Pancreas (tissue), 10 donors: ENCODE measurements around the gene PPP1R37. TPM values are rescaled to one million over a fixed set of nuclear protein-coding genes. Genes with fewer than 3 reads are reported as not detected.

Experiments
- ATAC-seq, 4 donors: fragments of 200-7000 bp; cut with Tn5 transposase; one replicate each; pipeline versions ENCODE4 v1.8.0 to v1.9.1; 2020; ENCODE audit warnings: mild to moderate bottlenecking in 4 of 4, moderate library complexity in 4 of 4
- DNase-seq, 6 donors: peaks; one replicate each; pipeline ENCODE4 v3.0.0-alpha.2; 2020
- FAIRE-seq: peaks from 2 replicates; lab custom pipeline; 2012; peaks lifted over from hg19 to GRCh38; lab: Jason Lieb, UNC
- H3K27ac ChIP-seq, 4 donors: fragments of 200-600 bp; sonication (generic); 1 replicate in 3 of 4; 2 replicates in 1 of 4; pipeline versions ENCODE4 v1.5.0 to v1.8.0; 2020
- H3K27me3 ChIP-seq, 4 donors: fragments of 200-600 bp; one replicate each; pipeline ENCODE4 v1.8.0; 2021
- H3K36me3 ChIP-seq, 3 donors: fragments of 200-600 bp; sonication (generic) in 1 of 3; one replicate each; pipeline versions ENCODE4 v1.5.0 to v1.8.0; 2020 to 2021
- H3K4me1 ChIP-seq, 3 donors: fragments of 200-600 bp; one replicate each; pipeline ENCODE4 v1.8.0; 2021
- H3K4me3 ChIP-seq, 4 donors: fragments of 200-600 bp; sonication (generic) in 2 of 4; one replicate each; pipeline versions ENCODE4 v1.5.0 to v1.8.0; 2020 to 2021
- H3K9me3 ChIP-seq, 4 donors: fragments of 200-600 bp; one replicate each; pipeline ENCODE4 v1.8.0; 2021
- CTCF ChIP-seq, 4 donors: fragments of 200-600 bp; sonication (generic) in 3 of 4; IDR thresholded peaks; one replicate each; pipeline versions ENCODE4 v1.5.0 to v1.8.0; 2021; ENCODE audit warnings: antibody characterized with exemption in 4 of 4
- WGBS, 2 donors: extraction: QIAGEN DNeasy Blood & Tissue Kit; methylation state at CpG; one replicate each; pipeline ENCODE4 v1.1.7; 2013; 5-methylcytosine and 5-hydroxymethylcytosine counted together
- intact Hi-C, 3 donors: fragments of 100-400 bp; cut with DNase I; formaldehyde crosslinking; loops; one replicate each; pipeline versions ENCODE4 v1.11.1 to v1.14.2; 2022
- polyA plus RNA-seq, 2 donors: library from polyadenylated mRNA; stranded (reverse); fragments of 200-250 nt; gene quantifications; one replicate each; pipeline ENCODE4 v1.2.3, GENCODE V29; 2013
- total RNA-seq, 6 donors: library from RNA; stranded (reverse); fragmentation: NEBNext Ultra II Directional in 4 of 6; extraction: Animal tissue kit (Norgen Biotek cat#: 25700) in 4 of 6; gene quantifications; one replicate each; pipeline versions ENCODE4 v1.2.1 to v1.2.4, GENCODE V29; 2021 to 2023
- donor health status: healthy with polysubstance abuse.
- donor health status: DM: no; HTN: no; CAD: no; lungs with moderate emphysema.
- donor health status: DM: no; HTN: no; CAD: no.
- donor health status: control.
- donor health status: control.
- donor health status: Bipolar disorder and iron deficiency.
- donor health status: DM: yes; HTN: yes; CAD: no.
- donor health status: DM: no; HTN: no; CAD: no.
- donor health status: DM: no; HTN: no; CAD: no.
- donor health status: DM: yes; HTN: yes; CAD: no.

PPP1R37 gene
- total and polyA plus RNA-seq, 8 donors = 13.0 to 57.4 (median 15.3) TPM

DNA sequence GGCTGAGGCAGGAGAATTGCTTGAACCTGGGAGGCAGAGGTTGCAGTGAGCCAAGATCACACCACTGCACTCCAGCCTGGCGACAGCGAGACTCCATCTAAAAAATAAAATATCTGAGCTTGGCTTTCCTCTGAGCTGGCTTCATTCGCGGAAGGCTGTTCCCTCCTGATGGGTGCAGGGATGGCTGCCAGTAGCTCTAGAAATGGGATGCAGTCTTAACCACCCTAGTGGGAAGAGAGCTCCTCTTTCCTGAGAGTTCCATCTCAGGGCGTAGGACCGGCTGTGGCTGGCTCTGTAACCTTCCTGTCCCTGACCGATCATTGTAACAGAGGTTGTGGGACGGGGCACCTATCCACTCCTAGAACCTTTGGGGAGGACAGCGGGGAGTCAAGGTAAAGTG is 32.4 kb downstream of the PPP1R37 start:
- H3K4me1 ChIP-seq = no peaks in the 10 kb centered on the region
- WGBS, 2 donors = 93 to 96% methylated on average over 9 of the region's 9 CpGs
- no peak for DNase-seq
- ATAC-seq = no peak
- H3K27me3 ChIP-seq = no peaks in the 10 kb centered on the region
- no peaks in the 10 kb centered on the region for H3K9me3 ChIP-seq
- no peak overlapping the region for H3K4me3 ChIP-seq
- H3K36me3 ChIP-seq = no peaks in the 10 kb centered on the region
- H3K27ac ChIP-seq = no peak overlapping the region
- intact Hi-C loops = no loop called here
- no peak for FAIRE-seq
- TF ChIP-seq CTCF (IDR thresholded peaks at IDR 0.05) = no peak

DNA sequence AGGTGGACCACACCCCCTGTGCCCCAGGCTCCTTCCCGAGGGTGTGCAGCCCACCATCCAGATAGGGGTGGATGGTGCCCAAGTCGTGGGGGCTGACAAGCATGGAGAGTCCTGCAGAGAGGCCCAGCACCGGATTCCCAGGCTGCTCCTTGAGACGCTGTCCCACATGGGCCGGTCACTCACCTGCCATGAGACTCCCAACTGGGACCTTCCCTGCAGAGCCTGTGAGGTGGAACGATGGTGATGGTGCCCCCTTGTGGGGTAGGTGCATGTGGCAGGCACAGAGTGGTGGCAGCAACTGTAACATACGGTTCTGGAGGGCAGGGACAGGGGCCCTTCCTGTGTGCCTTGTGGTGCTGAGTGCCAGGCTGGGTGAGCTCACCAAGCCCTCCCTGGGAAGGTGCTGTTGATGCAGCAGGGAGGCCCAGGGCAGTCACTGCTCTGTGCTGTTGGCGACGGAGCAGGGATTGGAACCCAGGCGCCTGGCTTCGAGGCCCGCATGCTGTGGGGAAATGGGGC is 33.1 kb downstream of the PPP1R37 start:
- 51 to 52% methylated on average over 12 of the region's 12 CpGs for WGBS, 2 donors
- ATAC-seq (peak; percentile 72 to 94 (median 86)), FAIRE-seq (no peak), DNase-seq (peak in 5 of 6 donors; percentile 38 to 87 (median 67))
- Histone ChIP-seq H3K9me3 (no peaks in the 10 kb centered on the region), H3K4me1 (no peaks in the 10 kb centered on the region), H3K27me3 (no peaks in the 10 kb centered on the region), H3K27ac (no peak overlapping the region), H3K36me3 (no peaks in the 10 kb centered on the region), H3K4me3 (no peak overlapping the region)
- intact Hi-C loops = no loop called here
- TF ChIP-seq CTCF (IDR thresholded peaks at IDR 0.05) = peak; percentile 57 to 76 (median 66)

DNA sequence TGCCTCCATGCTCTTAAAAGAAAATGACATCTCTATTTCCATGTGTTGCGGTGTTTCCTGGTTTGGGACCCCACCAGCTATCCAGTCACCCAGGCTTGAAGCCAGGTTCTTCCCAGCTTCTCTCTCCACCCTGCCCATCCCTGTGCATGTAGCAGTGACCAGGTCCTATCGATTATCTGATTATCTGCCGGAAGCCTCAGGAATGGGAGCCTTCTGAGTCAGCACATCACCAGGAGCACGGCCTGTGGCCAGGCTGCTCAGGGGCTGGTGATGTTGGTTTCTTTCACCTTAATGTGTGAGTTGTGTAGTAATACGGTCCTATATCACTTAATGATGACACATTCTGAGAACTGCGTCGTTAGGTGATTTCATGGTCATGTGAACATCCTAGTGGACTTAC is 33.7 kb downstream of the PPP1R37 start:
- DNase-seq (no peak), FAIRE-seq (no peak), ATAC-seq (no peak)
- intact Hi-C loops = no loop called here
- no peaks in the 10 kb centered on the region for H3K27me3 ChIP-seq
- no peak for TF ChIP-seq CTCF (IDR thresholded peaks at IDR 0.05)
- no peaks in the 10 kb centered on the region for H3K36me3 ChIP-seq
- H3K4me3 ChIP-seq = no peak overlapping the region
- no peaks in the 10 kb centered on the region for H3K9me3 ChIP-seq
- H3K27ac ChIP-seq = no peak overlapping the region
- H3K4me1 ChIP-seq = no peaks in the 10 kb centered on the region
- WGBS, 2 donors = 83 to 84% methylated on average over 7 of the region's 7 CpGs

DNA sequence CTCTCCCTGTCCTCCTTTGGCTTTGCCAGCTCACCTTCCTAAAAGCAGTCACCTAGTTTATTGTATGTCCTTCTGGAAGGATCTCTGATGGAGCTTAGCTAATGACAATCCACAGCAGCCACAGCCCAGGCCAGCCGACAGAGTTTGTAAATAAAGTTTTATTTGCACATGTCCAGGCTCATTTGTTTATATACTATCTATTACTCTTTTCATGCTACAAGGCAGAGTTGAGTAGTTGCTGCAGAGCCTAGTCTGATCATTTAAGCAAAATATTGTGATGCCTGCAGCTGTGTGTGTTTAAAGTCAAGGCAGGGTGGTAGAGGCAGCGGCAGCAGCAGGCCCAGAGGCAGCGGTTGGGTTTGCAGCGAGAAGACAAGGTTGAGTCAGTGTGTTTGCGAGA is 35.2 kb downstream of the PPP1R37 start:
- no peaks in the 10 kb centered on the region for H3K27me3 ChIP-seq
- WGBS, 2 donors = 87 to 88% methylated on average over 5 of the region's 5 CpGs
- TF ChIP-seq CTCF (IDR thresholded peaks at IDR 0.05) = no peak
- intact Hi-C loops = no loop called here
- H3K27ac ChIP-seq = no peak overlapping the region
- DNase-seq (no peak), ATAC-seq (no peak), FAIRE-seq (no peak)
- H3K4me3 ChIP-seq = no peak overlapping the region
- no peaks in the 10 kb centered on the region for H3K4me1 ChIP-seq
- no peaks in the 10 kb centered on the region for H3K36me3 ChIP-seq
- H3K9me3 ChIP-seq = no peaks in the 10 kb centered on the region

DNA sequence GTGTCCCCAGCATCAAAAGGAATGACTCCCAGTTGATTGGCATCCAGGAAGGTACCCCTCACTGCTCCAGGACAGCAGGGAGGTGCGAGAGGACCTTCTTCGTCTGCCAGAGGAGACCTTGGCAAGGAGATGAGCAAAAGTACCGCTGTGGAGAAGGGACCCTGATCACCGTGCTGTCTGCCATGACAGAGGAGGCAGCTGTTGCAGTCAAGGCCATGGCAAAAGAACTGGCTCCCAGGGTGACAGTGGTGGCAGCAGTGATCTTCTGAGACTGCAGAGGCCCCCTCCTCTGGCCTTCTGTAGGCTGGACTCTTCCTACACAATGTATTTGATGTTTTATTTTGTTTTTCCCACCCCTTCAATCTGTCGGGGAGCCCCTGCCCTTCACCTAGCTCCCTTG is 35.8 kb downstream of the PPP1R37 start:
- ATAC-seq (no peak), DNase-seq (no peak), FAIRE-seq (no peak)
- TF ChIP-seq CTCF (IDR thresholded peaks at IDR 0.05) = no peak
- intact Hi-C loops = no loop called here
- H3K4me3 ChIP-seq = no peak overlapping the region
- H3K27me3 ChIP-seq = no peaks in the 10 kb centered on the region
- H3K4me1 ChIP-seq = no peaks in the 10 kb centered on the region
- no peak overlapping the region for H3K27ac ChIP-seq
- WGBS, 2 donors = 79 to 83% methylated on average over 5 of the region's 5 CpGs
- no peaks in the 10 kb centered on the region for H3K36me3 ChIP-seq
- no peaks in the 10 kb centered on the region for H3K9me3 ChIP-seq
